GM18520 (cell line): ENCODE data around the gene SLC38A4.

Experiments
- ATAC-seq: cut with Tn5 transposase; IDR thresholded peaks from one replicate; pipeline ENCODE4 v1.9.1; 2021; ENCODE audit not compliant: unreplicated experiment

Gene SLC38A4

GRCh38 chr12:46717868-46718267 lies 107.9 kb downstream of the SLC38A4 start:
- ATAC-seq = no peak

- no peak for ATAC-seq
Observed at GRCh38 chr12:46717159-46717558, 108.6 kb downstream of the SLC38A4 start.
